ENCODE measurements around the gene PNMA3.
"Not testable (repeated sequence)": the region's sequence is repeated elsewhere in the genome, so short reads cannot be mapped to it uniquely, and the experiment has no call there.

DNA sequence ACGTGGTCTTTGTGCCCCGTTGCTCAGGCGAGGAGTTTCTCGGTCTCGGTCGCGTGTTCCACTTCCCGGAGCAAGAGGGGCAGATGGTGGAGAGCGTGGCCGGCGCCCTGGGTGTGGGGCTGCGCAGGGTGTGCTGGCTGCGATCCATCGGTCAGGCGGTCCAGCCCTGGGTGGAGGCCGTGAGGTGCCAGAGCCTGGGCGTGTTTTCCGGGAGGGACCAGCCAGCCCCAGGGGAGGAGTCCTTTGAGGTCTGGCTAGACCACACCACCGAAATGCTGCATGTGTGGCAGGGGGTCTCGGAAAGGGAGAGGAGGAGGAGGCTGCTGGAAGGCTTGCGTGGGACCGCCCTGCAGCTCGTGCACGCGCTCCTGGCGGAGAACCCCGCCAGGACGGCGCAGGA, 17.1 kb downstream of the PNMA3 start:
- not testable (repeated sequence) for TF ChIP-seq EZH2phosphoT487 (IDR thresholded peaks at IDR 0.05; ENCODE audit: low read depth)
- TF ChIP-seq, protein P1, sequence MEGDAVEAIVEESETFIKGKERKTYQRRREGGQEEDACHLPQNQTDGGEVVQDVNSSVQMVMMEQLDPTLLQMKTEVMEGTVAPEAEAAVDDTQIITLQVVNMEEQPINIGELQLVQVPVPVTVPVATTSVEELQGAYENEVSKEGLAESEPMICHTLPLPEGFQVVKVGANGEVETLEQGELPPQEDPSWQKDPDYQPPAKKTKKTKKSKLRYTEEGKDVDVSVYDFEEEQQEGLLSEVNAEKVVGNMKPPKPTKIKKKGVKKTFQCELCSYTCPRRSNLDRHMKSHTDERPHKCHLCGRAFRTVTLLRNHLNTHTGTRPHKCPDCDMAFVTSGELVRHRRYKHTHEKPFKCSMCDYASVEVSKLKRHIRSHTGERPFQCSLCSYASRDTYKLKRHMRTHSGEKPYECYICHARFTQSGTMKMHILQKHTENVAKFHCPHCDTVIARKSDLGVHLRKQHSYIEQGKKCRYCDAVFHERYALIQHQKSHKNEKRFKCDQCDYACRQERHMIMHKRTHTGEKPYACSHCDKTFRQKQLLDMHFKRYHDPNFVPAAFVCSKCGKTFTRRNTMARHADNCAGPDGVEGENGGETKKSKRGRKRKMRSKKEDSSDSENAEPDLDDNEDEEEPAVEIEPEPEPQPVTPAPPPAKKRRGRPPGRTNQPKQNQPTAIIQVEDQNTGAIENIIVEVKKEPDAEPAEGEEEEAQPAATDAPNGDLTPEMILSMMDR (IDR thresholded peaks at IDR 0.05; ENCODE audit: low read depth, low read length): not testable (repeated sequence)

Measured in OCI-LY3 (cell line).